Kidney epithelial cell (primary cell): ENCODE results near the gene TGM5. TPM values are rescaled to one million over a fixed set of nuclear protein-coding genes. Genes with fewer than 3 reads are reported as not detected.

Experiments
- DNase-seq: peaks from one replicate; pipeline ENCODE4 v3.0.0-alpha.2; 2010; ENCODE audit warnings: low read depth
- H3K27me3 ChIP-seq: 2 replicates; pipeline ENCODE4 v1.6.0; 2011; ENCODE audit warnings: low read length; ENCODE audit not compliant: control insufficient read depth, insufficient read depth
- H3K36me3 ChIP-seq: 2 replicates; pipeline ENCODE4 v1.5.1; 2011; ENCODE audit warnings: low read length; ENCODE audit not compliant: control insufficient read depth, insufficient read depth
- H3K4me3 ChIP-seq: 2 replicates; pipeline ENCODE4 v1.5.1; 2011; ENCODE audit warnings: low read depth, mild to moderate bottlenecking, control low read depth, low read length
- total RNA-seq: library from RNA; depleted of rRNA; stranded (reverse); fragments of >200 nt; gene quantifications from 2 replicates; pipeline ENCODE4 v1.2.3, GENCODE V29; 2015
- TF ChIP-seq, protein P1 (sequence below): IDR thresholded peaks from 2 replicates; pipeline ENCODE4 v1.5.1; 2011; ENCODE audit warnings: mild to moderate bottlenecking, moderate library complexity, low read length, control low read depth, inconsistent platforms; ENCODE audit not compliant: insufficient read depth, poor library complexity, severe bottlenecking

Gene TGM5
- total RNA-seq, 1 donor from 2014 or later: not detected

DNA sequence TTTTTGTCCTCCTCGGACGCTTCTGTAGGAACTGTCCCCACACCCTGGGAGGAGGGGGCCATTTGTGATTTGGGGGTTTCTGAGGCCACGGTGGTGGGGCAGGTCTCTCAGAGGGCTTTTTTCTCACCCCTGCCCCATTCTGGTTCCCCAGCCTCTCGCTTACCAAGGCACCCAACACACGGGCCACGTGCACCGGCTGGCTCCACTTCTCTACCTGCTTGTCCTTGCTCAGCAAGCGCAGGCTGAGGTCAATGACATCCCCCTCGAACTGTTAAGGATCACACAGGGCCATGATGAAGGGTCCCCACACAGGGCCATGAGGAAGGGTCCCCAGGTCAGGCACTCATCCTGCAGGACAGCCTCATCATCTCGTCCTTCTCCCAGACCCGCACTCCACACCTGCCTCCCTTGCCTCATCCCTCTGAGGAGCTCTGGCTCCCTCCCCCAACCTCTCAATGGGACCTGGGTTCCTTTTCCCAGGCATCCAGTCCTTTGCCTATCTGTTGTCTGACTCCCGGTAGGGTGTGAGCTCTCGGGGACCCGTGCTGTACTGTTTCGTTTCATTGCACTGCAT is 56.5 kb downstream of the TGM5 start:
- H3K36me3 ChIP-seq: no peaks in the 10 kb centered on the region
- no peak for DNase-seq
- H3K4me3 ChIP-seq: no peak overlapping the region
- TF ChIP-seq, protein P1, sequence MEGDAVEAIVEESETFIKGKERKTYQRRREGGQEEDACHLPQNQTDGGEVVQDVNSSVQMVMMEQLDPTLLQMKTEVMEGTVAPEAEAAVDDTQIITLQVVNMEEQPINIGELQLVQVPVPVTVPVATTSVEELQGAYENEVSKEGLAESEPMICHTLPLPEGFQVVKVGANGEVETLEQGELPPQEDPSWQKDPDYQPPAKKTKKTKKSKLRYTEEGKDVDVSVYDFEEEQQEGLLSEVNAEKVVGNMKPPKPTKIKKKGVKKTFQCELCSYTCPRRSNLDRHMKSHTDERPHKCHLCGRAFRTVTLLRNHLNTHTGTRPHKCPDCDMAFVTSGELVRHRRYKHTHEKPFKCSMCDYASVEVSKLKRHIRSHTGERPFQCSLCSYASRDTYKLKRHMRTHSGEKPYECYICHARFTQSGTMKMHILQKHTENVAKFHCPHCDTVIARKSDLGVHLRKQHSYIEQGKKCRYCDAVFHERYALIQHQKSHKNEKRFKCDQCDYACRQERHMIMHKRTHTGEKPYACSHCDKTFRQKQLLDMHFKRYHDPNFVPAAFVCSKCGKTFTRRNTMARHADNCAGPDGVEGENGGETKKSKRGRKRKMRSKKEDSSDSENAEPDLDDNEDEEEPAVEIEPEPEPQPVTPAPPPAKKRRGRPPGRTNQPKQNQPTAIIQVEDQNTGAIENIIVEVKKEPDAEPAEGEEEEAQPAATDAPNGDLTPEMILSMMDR: no peak
- peaks cover 33% of the 10 kb centered on the region for H3K27me3 ChIP-seq

DNA sequence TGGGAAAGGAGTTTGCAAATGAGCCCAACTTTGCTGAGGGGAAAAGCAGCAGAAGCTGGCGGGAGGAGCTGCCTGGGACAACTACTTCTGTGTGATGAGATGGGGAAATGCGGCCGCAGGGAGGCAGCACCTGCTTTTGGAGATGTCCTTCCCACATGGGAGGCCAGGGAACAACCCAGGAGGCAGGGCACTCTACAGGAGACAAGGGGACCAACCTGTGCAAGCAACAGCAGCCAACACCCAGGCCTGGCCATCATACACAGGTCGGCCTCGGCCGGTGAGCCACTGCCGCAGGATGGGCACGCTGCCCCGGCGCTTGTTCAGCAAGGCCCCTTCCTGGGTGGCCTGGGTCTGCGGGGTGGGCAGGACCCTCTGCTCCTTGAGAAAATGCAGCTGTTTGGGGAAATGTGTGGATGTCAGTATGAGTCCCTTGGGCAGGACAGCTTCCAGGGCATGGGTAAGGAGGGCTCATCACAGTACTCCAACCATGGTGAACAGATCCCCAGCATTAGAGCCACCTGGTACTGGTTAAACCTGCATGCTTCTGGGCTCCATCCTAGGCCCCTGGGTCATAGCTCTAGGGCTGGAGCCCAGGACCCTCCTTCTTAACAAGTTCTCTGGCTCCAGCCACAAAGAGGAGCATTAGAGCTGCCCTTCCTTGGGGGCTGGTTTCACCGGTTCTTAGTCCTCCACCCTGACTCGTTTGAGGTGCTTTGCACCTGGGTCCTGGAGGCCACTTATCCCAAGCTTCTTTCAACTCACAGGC is 57.5 kb downstream of the TGM5 start:
- H3K36me3 ChIP-seq: no peaks in the 10 kb centered on the region
- DNase-seq: no peak
- TF ChIP-seq, protein P1: no peak
- peaks cover 33% of the 10 kb centered on the region for H3K27me3 ChIP-seq
- no peak overlapping the region for H3K4me3 ChIP-seq

- H3K27me3 ChIP-seq: peaks cover 33% of the 10 kb centered on the region
- no peaks in the 10 kb centered on the region for H3K36me3 ChIP-seq
- no peak for DNase-seq
- H3K4me3 ChIP-seq: no peak overlapping the region
- TF ChIP-seq, protein P1: no peak
These were observed 58.4 kb downstream of the TGM5 start for GRCh38 chr15:43208052-43209002.

DNA sequence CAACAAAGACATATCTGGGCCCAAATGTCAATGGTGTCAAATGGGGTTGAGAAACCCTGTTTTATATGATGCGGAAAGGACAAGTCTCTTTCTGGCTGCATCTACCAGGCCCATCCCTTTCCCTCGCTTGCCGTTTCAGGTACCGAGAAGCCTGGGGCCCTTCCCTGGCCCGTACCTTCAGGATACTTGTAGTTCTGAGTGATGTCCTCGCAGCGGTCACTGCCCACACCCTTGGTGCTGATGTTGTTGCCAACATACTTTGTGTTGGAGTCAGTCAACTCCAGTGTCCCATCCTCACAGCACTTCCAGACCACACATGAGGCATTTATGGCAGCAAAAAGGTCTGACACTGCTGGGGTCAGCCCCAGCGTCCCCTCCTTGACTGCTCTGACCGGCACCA is 59.7 kb downstream of the TGM5 start:
- DNase-seq: no peak
- Histone ChIP-seq H3K4me3 (no peak overlapping the region), H3K27me3 (peaks cover 33% of the 10 kb centered on the region), H3K36me3 (no peaks in the 10 kb centered on the region)
- TF ChIP-seq, protein P1: no peak

- no peaks in the 10 kb centered on the region for H3K36me3 ChIP-seq
- H3K4me3 ChIP-seq: no peak overlapping the region
- TF ChIP-seq, protein P1: no peak
- peaks cover 33% of the 10 kb centered on the region for H3K27me3 ChIP-seq
- no peak for DNase-seq
These were observed 60.7 kb downstream of the TGM5 start for GRCh38 chr15:43206054-43206453.
